Measurements from ENCODE around the gene ASIC2.

The ASIC2 gene

DNA sequence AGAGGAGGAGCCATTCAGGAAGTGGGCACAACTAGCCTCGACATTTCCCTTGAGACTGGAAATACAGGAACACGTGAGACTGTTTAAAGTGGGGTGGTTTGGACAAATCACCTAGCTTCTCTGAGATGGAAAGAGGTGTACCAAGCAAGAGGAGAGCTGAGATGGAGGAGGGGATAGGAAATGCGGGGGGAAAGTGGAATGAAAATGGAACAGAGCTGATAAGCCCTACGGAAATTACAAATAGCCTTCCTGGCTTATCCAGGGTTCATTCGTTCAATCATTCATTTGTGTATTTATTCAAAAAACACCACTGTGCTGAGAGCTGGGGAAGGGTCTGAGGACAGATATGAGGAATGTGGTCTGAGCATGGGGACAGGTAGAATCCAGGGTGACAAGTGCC, 64.1 kb downstream of the ASIC2 start (continued):
- no peak for TF ChIP-seq ZNF8 (CRISPR knock-in tag; IDR thresholded peaks at IDR 0.05)

- ATAC-seq, result no peak
- TF ChIP-seq CSDC2 (CRISPR knock-in tag; IDR thresholded peaks at IDR 0.05) (no peak), ZFP3 (CRISPR knock-in tag; IDR thresholded peaks at IDR 0.05) (no peak), PPARA (CRISPR knock-in tag; IDR thresholded peaks at IDR 0.05; ENCODE audit: borderline replicate concordance) (no peak), ZNF8 (CRISPR knock-in tag; IDR thresholded peaks at IDR 0.05) (no peak), TCF4 (CRISPR knock-in tag; IDR thresholded peaks at IDR 0.05; ENCODE audit: borderline replicate concordance) (no peak), GLIS3 (CRISPR knock-in tag; IDR thresholded peaks at IDR 0.05) (no peak), ZNF70 (CRISPR knock-in tag; IDR thresholded peaks at IDR 0.05) (no peak), RARB (CRISPR knock-in tag; IDR thresholded peaks at IDR 0.05) (no peak), TOX (CRISPR knock-in tag; IDR thresholded peaks at IDR 0.05; ENCODE audit: borderline replicate concordance) (no peak), BACH2 (CRISPR knock-in tag; IDR thresholded peaks at IDR 0.05; ENCODE audit: borderline replicate concordance) (no peak), ZC3H10 (CRISPR knock-in tag; IDR thresholded peaks at IDR 0.05) (no peak)
- TF ChIP-seq, protein P1, sequence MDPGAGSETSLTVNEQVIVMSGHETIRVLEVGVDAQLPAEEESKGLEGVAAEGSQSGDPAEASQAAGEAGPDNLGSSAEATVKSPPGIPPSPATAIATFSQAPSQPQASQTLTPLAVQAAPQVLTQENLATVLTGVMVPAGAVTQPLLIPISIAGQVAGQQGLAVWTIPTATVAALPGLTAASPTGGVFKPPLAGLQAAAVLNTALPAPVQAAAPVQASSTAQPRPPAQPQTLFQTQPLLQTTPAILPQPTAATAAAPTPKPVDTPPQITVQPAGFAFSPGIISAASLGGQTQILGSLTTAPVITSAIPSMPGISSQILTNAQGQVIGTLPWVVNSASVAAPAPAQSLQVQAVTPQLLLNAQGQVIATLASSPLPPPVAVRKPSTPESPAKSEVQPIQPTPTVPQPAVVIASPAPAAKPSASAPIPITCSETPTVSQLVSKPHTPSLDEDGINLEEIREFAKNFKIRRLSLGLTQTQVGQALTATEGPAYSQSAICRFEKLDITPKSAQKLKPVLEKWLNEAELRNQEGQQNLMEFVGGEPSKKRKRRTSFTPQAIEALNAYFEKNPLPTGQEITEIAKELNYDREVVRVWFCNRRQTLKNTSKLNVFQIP (CRISPR knock-in tag; IDR thresholded peaks at IDR 0.05; ENCODE audit: borderline replicate concordance, low read depth), result no peak
- TF ChIP-seq, protein P2, sequence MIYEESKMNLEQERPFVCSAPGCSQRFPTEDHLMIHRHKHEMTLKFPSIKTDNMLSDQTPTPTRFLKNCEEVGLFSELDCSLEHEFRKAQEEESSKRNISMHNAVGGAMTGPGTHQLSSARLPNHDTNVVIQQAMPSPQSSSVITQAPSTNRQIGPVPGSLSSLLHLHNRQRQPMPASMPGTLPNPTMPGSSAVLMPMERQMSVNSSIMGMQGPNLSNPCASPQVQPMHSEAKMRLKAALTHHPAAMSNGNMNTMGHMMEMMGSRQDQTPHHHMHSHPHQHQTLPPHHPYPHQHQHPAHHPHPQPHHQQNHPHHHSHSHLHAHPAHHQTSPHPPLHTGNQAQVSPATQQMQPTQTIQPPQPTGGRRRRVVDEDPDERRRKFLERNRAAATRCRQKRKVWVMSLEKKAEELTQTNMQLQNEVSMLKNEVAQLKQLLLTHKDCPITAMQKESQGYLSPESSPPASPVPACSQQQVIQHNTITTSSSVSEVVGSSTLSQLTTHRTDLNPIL (CRISPR knock-in tag; IDR thresholded peaks at IDR 0.05; ENCODE audit: low read depth), result no peak
- TF ChIP-seq, protein P3, sequence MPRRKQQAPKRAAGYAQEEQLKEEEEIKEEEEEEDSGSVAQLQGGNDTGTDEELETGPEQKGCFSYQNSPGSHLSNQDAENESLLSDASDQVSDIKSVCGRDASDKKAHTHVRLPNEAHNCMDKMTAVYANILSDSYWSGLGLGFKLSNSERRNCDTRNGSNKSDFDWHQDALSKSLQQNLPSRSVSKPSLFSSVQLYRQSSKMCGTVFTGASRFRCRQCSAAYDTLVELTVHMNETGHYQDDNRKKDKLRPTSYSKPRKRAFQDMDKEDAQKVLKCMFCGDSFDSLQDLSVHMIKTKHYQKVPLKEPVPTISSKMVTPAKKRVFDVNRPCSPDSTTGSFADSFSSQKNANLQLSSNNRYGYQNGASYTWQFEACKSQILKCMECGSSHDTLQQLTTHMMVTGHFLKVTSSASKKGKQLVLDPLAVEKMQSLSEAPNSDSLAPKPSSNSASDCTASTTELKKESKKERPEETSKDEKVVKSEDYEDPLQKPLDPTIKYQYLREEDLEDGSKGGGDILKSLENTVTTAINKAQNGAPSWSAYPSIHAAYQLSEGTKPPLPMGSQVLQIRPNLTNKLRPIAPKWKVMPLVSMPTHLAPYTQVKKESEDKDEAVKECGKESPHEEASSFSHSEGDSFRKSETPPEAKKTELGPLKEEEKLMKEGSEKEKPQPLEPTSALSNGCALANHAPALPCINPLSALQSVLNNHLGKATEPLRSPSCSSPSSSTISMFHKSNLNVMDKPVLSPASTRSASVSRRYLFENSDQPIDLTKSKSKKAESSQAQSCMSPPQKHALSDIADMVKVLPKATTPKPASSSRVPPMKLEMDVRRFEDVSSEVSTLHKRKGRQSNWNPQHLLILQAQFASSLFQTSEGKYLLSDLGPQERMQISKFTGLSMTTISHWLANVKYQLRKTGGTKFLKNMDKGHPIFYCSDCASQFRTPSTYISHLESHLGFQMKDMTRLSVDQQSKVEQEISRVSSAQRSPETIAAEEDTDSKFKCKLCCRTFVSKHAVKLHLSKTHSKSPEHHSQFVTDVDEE (CRISPR knock-in tag; IDR thresholded peaks at IDR 0.05), result no peak
These were observed 64.5 kb downstream of the ASIC2 start for GRCh38 chr17:33228548-33228947.

GRCh38 chr17:33227911-33228310, 65.2 kb downstream of the ASIC2 start:
- TF ChIP-seq GLIS3 (CRISPR knock-in tag; IDR thresholded peaks at IDR 0.05) (no peak), TOX (CRISPR knock-in tag; IDR thresholded peaks at IDR 0.05; ENCODE audit: borderline replicate concordance) (no peak), ISL1 (CRISPR knock-in tag; IDR thresholded peaks at IDR 0.05) (no peak), ZFP3 (CRISPR knock-in tag; IDR thresholded peaks at IDR 0.05) (no peak), RARB (CRISPR knock-in tag; IDR thresholded peaks at IDR 0.05) (no peak), PPARA (CRISPR knock-in tag; IDR thresholded peaks at IDR 0.05; ENCODE audit: borderline replicate concordance) (no peak), BACH2 (CRISPR knock-in tag; IDR thresholded peaks at IDR 0.05; ENCODE audit: borderline replicate concordance) (no peak), ESRRG (CRISPR knock-in tag; IDR thresholded peaks at IDR 0.05) (no peak)
- TF ChIP-seq, protein P4, sequence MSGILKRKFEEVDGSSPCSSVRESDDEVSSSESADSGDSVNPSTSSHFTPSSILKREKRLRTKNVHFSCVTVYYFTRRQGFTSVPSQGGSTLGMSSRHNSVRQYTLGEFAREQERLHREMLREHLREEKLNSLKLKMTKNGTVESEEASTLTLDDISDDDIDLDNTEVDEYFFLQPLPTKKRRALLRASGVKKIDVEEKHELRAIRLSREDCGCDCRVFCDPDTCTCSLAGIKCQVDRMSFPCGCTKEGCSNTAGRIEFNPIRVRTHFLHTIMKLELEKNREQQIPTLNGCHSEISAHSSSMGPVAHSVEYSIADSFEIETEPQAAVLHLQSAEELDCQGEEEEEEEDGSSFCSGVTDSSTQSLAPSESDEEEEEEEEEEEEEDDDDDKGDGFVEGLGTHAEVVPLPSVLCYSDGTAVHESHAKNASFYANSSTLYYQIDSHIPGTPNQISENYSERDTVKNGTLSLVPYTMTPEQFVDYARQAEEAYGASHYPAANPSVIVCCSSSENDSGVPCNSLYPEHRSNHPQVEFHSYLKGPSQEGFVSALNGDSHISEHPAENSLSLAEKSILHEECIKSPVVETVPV (CRISPR knock-in tag; IDR thresholded peaks at IDR 0.05), result no peak
- TF ChIP-seq, protein P2 (CRISPR knock-in tag; IDR thresholded peaks at IDR 0.05; ENCODE audit: low read depth), result no peak
- TF ChIP-seq, protein P1 (CRISPR knock-in tag; IDR thresholded peaks at IDR 0.05; ENCODE audit: borderline replicate concordance, low read depth), result no peak
- ATAC-seq, result no peak

- TF ChIP-seq ZNF70 (CRISPR knock-in tag; IDR thresholded peaks at IDR 0.05), result no peak
- no peak for TF ChIP-seq TCF4 (CRISPR knock-in tag; IDR thresholded peaks at IDR 0.05; ENCODE audit: borderline replicate concordance)
- TF ChIP-seq ZFP3 (CRISPR knock-in tag; IDR thresholded peaks at IDR 0.05), result peak; percentile 73; the same call in 1 of the 2 replicates
- no peak for TF ChIP-seq ZFP30 (CRISPR knock-in tag; IDR thresholded peaks at IDR 0.05)
- TF ChIP-seq OSR1 (CRISPR knock-in tag; IDR thresholded peaks at IDR 0.05), result no peak
- no peak for ATAC-seq
These were observed 67.1 kb downstream of the ASIC2 start for GRCh38 chr17:33225994-33226393.

All from SK-N-SH treated with all-trans-retinoic acid at 6 μM for 48 hours (cell line).